Measurements from ENCODE around the gene MBL2. TPM values are rescaled to one million over a fixed set of nuclear protein-coding genes. Genes with fewer than 3 reads are reported as not detected.

Gene MBL2
- total RNA-seq, 1 donor from 2014 or later, result not detected

GRCh38 chr10:52755297-52756062 is 17.1 kb downstream of the MBL2 start:
- no peaks in the 10 kb centered on the region for H3K36me3 ChIP-seq
- no peak overlapping the region for H3K4me3 ChIP-seq
- no peaks in the 10 kb centered on the region for H3K27me3 ChIP-seq (ENCODE audit: low read depth)
- no peak for TF ChIP-seq CTCF (IDR thresholded peaks at IDR 0.05; ENCODE audit: borderline replicate concordance)
- no peaks in the 10 kb centered on the region for H3K4me1 ChIP-seq
- H3K9me3 ChIP-seq (replicated peaks), result no peaks in the 10 kb centered on the region
- intact Hi-C loops (cut with micrococcal nuclease), result no loop called here
- DNase-seq, result no peak
- H3K27ac ChIP-seq (replicated peaks), result no peak overlapping the region

DNA sequence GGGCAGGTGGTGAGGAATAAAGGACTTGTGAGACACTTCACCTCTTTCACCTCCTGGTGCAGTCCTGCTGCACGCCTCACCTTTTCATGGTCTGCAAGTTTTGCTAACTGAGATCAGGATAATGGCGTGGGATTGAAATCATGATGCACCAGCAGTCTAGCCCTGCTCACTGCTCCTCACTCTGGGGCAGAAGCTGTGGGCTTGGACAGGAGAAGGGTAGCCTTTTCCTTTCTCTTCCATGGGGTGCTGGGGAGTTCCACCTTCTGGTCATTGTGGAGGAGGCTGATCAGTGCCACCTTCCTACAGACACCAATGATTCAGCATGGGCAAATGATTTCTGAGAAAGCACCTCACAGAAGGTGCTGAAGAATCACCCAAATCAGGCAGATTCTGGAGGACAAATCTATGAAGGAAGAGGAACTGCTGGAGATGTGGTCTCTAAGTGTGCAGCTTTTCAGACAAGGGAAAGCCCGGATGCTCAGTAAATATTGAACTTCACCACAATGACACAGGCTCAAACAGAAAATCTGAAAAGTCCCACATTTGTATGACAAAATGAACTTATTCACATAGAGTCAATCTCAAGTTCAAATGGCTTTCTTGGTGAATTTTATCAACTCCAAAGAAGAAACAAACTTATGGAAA is 19.7 kb downstream of the MBL2 start:
- no peak for TF ChIP-seq CTCF (IDR thresholded peaks at IDR 0.05; ENCODE audit: borderline replicate concordance)
- Histone ChIP-seq H3K27ac (replicated peaks) (no peak overlapping the region), H3K9me3 (replicated peaks) (no peaks in the 10 kb centered on the region), H3K4me1 (no peaks in the 10 kb centered on the region), H3K27me3 (ENCODE audit: low read depth) (peaks cover 2% of the 10 kb centered on the region), H3K4me3 (no peak overlapping the region), H3K36me3 (no peaks in the 10 kb centered on the region)
- DNase-seq, result no peak
- intact Hi-C loops (cut with micrococcal nuclease), result no loop called here

DNA sequence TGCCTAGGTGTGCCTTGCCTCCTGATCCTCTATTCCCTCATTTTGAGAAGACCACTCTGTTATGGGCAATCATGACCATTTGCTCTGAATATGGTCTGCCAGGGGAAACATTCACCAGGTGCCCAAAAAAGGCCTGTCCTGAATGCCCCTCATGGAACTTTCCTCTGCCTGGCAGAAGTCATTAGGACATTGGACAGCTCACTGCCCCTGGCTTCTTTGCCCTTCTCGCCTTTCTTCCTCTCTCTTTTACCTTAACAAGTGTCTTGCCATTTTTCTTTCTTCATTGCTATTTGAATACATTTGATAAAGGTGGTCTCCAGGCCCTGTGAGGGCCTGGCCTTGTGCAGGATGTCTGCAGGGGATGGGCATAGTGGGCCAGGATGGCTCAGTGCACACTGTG is 20.3 kb downstream of the MBL2 start:
- Histone ChIP-seq H3K27ac (replicated peaks) (no peak overlapping the region), H3K4me1 (no peaks in the 10 kb centered on the region), H3K27me3 (ENCODE audit: low read depth) (peaks cover 4% of the 10 kb centered on the region), H3K4me3 (no peak overlapping the region), H3K36me3 (no peaks in the 10 kb centered on the region), H3K9me3 (replicated peaks) (no peaks in the 10 kb centered on the region)
- no peak for TF ChIP-seq CTCF (IDR thresholded peaks at IDR 0.05; ENCODE audit: borderline replicate concordance)
- intact Hi-C loops (cut with micrococcal nuclease), result no loop called here
- no peak for DNase-seq

- Histone ChIP-seq H3K36me3 (no peaks in the 10 kb centered on the region), H3K27me3 (ENCODE audit: low read depth) (peaks cover 4% of the 10 kb centered on the region), H3K27ac (replicated peaks) (no peak overlapping the region), H3K4me3 (no peak overlapping the region), H3K4me1 (no peaks in the 10 kb centered on the region), H3K9me3 (replicated peaks) (no peaks in the 10 kb centered on the region)
- DNase-seq, result no peak
- TF ChIP-seq CTCF (IDR thresholded peaks at IDR 0.05; ENCODE audit: borderline replicate concordance), result no peak
- intact Hi-C loops (cut with micrococcal nuclease), result no loop called here
Measured at GRCh38 chr10:52751337-52751736, 21.2 kb downstream of the MBL2 start.

DNA sequence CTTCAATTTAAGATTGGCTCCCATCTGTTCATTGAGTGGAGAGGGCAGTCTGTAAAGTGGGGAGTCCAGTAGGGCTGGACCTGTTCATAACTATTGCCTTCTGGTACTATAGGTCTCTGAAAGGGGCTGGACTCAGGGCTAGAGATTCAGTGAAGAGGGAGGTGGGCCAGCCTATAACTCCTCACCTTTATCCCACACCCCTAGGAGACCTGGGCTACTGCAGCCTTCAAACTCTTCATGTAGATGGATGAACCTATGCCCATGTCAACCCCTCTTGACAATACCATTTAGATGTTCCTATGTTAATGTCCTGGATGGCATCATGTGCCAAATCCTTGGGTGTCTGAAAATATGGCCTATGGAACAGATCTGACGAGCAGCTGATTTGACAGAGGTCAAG is 22.0 kb downstream of the MBL2 start:
- Histone ChIP-seq H3K4me1 (no peaks in the 10 kb centered on the region), H3K27me3 (ENCODE audit: low read depth) (peaks cover 4% of the 10 kb centered on the region), H3K27ac (replicated peaks) (no peak overlapping the region), H3K4me3 (no peak overlapping the region), H3K9me3 (replicated peaks) (no peaks in the 10 kb centered on the region), H3K36me3 (no peaks in the 10 kb centered on the region)
- intact Hi-C loops (cut with micrococcal nuclease), result no loop called here
- TF ChIP-seq CTCF (IDR thresholded peaks at IDR 0.05; ENCODE audit: borderline replicate concordance), result no peak
- no peak for DNase-seq

Data from left ventricle myocardium inferior (tissue), 1 donor.